Spleen (tissue), 11 donors: Measurements from ENCODE around the gene CLRN3. TPM values are rescaled to one million over a fixed set of nuclear protein-coding genes. Genes with fewer than 3 reads are reported as not detected.

Source experiments
- DNase-seq: peaks from one replicate; pipeline ENCODE4 v3.0.0-alpha.2; 2020
- H3K27ac ChIP-seq, 8 donors: fragments of 200-600 bp; sonication (generic) in 7 of 8; 1 replicate in 4 of 8; 2 replicates in 4 of 8; pipeline versions ENCODE4 v1.5.0 to v1.8.0; 2016 to 2021; ENCODE audit warnings: inconsistent platforms in 4 of 8, mild to moderate bottlenecking in 4 of 8, moderate library complexity in 1 of 8
- H3K27me3 ChIP-seq, 7 donors: fragments of 200-600 bp; sonication (generic) in 6 of 7; replicated peaks in 1 of 7; 1 replicate in 4 of 7; 2 replicates in 3 of 7; pipeline versions ENCODE4 v1.5.0 to v1.8.0; 2016 to 2021; ENCODE audit warnings: inconsistent platforms in 3 of 7, mild to moderate bottlenecking in 1 of 7
- H3K36me3 ChIP-seq, 6 donors: fragments of 200-600 bp; sonication (generic) in 5 of 6; 1 replicate in 4 of 6; 2 replicates in 2 of 6; pipeline versions ENCODE4 v1.5.0 to v1.8.0; 2016 to 2021; ENCODE audit warnings: inconsistent platforms in 2 of 6
- H3K4me1 ChIP-seq, 6 donors: fragments of 200-600 bp; sonication (generic) in 5 of 6; 1 replicate in 3 of 6; 2 replicates in 3 of 6; pipeline versions ENCODE4 v1.5.0 to v1.8.0; 2016 to 2021; ENCODE audit warnings: inconsistent platforms in 3 of 6
- H3K4me3 ChIP-seq, 8 donors: fragments of 200-600 bp; sonication (generic) in 7 of 8; 1 replicate in 4 of 8; 2 replicates in 4 of 8; pipeline versions ENCODE4 v1.5.0 to v1.8.0; 2016 to 2021; ENCODE audit warnings: inconsistent platforms in 4 of 8, mild to moderate bottlenecking in 4 of 8, moderate library complexity in 2 of 8
- H3K9me3 ChIP-seq, 8 donors: fragments of 200-600 bp; sonication (generic) in 7 of 8; 1 replicate in 4 of 8; 2 replicates in 4 of 8; pipeline versions ENCODE4 v1.5.0 to v1.8.0; 2016 to 2021; ENCODE audit warnings: inconsistent platforms in 4 of 8
- CTCF ChIP-seq, 11 experiments: fragments of 200-600 bp in 7 of 11; fragments of 450-650 bp in 4 of 11; sonication (generic) in 4 of 11; IDR thresholded peaks in 8 of 11; conservative IDR thresholded peaks in 3 of 11; 1 replicate in 7 of 11; 2 replicates in 4 of 11; pipeline versions ENCODE4 v1.4.0 to v1.8.0; 2016 to 2021; ENCODE audit warnings: antibody characterized with exemption in 11 of 11, inconsistent platforms in 4 of 11, mild to moderate bottlenecking in 1 of 11
- POLR2A ChIP-seq, 3 donors: fragments of 450-650 bp; IDR thresholded peaks; one replicate each; pipeline ENCODE4 v1.5.1; 2017; ENCODE audit warnings: antibody characterized with exemption in 3 of 3, mild to moderate bottlenecking in 1 of 3
- POLR2AphosphoS5 ChIP-seq, 3 donors: sonication (generic); formaldehyde crosslinking; IDR thresholded peaks; one replicate each; pipeline ENCODE4 v1.5.1; 2017; ENCODE audit warnings: antibody characterized with exemption in 3 of 3
- WGBS, 5 donors: extraction: QIAGEN DNeasy Blood & Tissue Kit in 3 of 5; methylation state at CpG; one replicate each; pipeline versions ENCODE4 v1.1.5 to v1.1.7; 2013 to 2018; 5-methylcytosine and 5-hydroxymethylcytosine counted together
- intact Hi-C: fragments of 100-400 bp; cut with DNase I; formaldehyde crosslinking; loops from one replicate; pipeline ENCODE4 v1.15.0; 2023; ENCODE audit warnings: low total_unique reads
- polyA plus RNA-seq, 3 donors: library from polyadenylated mRNA; stranded (reverse); fragments of 200-250 nt; gene quantifications; one replicate each; pipeline ENCODE4 v1.2.1, GENCODE V29; 2013
- total RNA-seq, 7 donors: library from RNA; depleted of rRNA in 3 of 7; stranded (reverse); fragments of >200 nt in 3 of 7; fragmentation: NEBNext Ultra II Directional in 4 of 7; extraction: Animal tissue kit (Norgen Biotek cat#: 25700) in 4 of 7; gene quantifications; one replicate each; pipeline versions ENCODE4 v1.1.0 to v1.2.1, GENCODE V29; 2016 to 2021
- donor health status: healthy with polysubstance abuse.
- donor health status: DM: no; HTN: no; CAD: no; lungs with moderate emphysema.
- donor health status: DM: no; HTN: no; CAD: no.
- donor health status: Bipolar disorder and iron deficiency.
- donor health status: healthy.
- donor health status: DM: no; HTN: no; CAD: no.
- donor health status: DM: yes; HTN: yes; CAD: no.

CLRN3 gene
- total and polyA plus RNA-seq, 10 donors = 0.22 to 0.43 TPM; not detected in 8

GRCh38 chr10:127933271-127933670, 40.5 kb upstream of the CLRN3 start:
- H3K4me3 ChIP-seq = no peak overlapping the region
- peaks cover 0 to 6% (median 0%) of the 10 kb centered on the region in 8 donors for H3K9me3 ChIP-seq
- peaks cover 0 to 18% (median 0%) of the 10 kb centered on the region in 6 donors for H3K36me3 ChIP-seq
- no peak for DNase-seq
- TF ChIP-seq POLR2AphosphoS5 (IDR thresholded peaks at IDR 0.05) (no peak), CTCF (IDR thresholded peaks at IDR 0.05 in 8 of 11, conservative IDR thresholded peaks at IDR 0.05 in 3 of 11) (no peak), POLR2A (IDR thresholded peaks at IDR 0.05) (no peak)
- WGBS, 5 donors = 75 to 82% (median 81%) methylated on average over 5 of the region's 5 CpGs
- H3K4me1 ChIP-seq = peaks cover 0 to 11% (median 3%) of the 10 kb centered on the region in 6 donors
- H3K27ac ChIP-seq = no peak overlapping the region
- intact Hi-C loops = no loop called here
- no peaks in the 10 kb centered on the region for H3K27me3 ChIP-seq

GRCh38 chr10:127932521-127933270, 40.0 kb upstream of the CLRN3 start:
- Histone ChIP-seq H3K9me3 (peaks cover 0 to 6% (median 0%) of the 10 kb centered on the region in 8 donors), H3K4me3 (no peak overlapping the region), H3K27me3 (no peaks in the 10 kb centered on the region), H3K4me1 (peaks cover 0 to 17% (median 7%) of the 10 kb centered on the region in 6 donors), H3K36me3 (peaks cover 0 to 18% (median 0%) of the 10 kb centered on the region in 6 donors), H3K27ac (no peak overlapping the region)
- intact Hi-C loops = no loop called here
- no peak for TF ChIP-seq POLR2AphosphoS5 (IDR thresholded peaks at IDR 0.05)
- TF ChIP-seq CTCF (IDR thresholded peaks at IDR 0.05 in 8 of 11, conservative IDR thresholded peaks at IDR 0.05 in 3 of 11) = no peak
- TF ChIP-seq POLR2A (IDR thresholded peaks at IDR 0.05) = no peak
- 94 to 98% (median 94%) methylated on average over 15 of the region's 15 CpGs for WGBS, 5 donors
- no peak for DNase-seq

GRCh38 chr10:127928021-127928806, 35.5 kb upstream of the CLRN3 start:
- TF ChIP-seq POLR2A (IDR thresholded peaks at IDR 0.05) (no peak), POLR2AphosphoS5 (IDR thresholded peaks at IDR 0.05) (no peak), CTCF (IDR thresholded peaks at IDR 0.05 in 8 of 11, conservative IDR thresholded peaks at IDR 0.05 in 3 of 11) (no peak)
- Histone ChIP-seq H3K4me1 (peaks cover 0 to 46% (median 12%) of the 10 kb centered on the region in 6 donors), H3K27me3 (no peaks in the 10 kb centered on the region), H3K4me3 (no peak overlapping the region), H3K36me3 (no peaks in the 10 kb centered on the region), H3K27ac (peak overlapping the region in 3 of 8 donors; percentile 12 to 42 (median 12)), H3K9me3 (peaks cover 0 to 6% (median 0%) of the 10 kb centered on the region in 8 donors)
- 59 to 72% (median 65%) methylated on average over 10 of the region's 10 CpGs for WGBS, 5 donors
- no peak for DNase-seq
- intact Hi-C loops = no loop called here

GRCh38 chr10:127926455-127926854, 33.7 kb upstream of the CLRN3 start:
- no peaks in the 10 kb centered on the region for H3K27me3 ChIP-seq
- peaks cover 3 to 63% (median 19%) of the 10 kb centered on the region in 6 donors for H3K4me1 ChIP-seq
- no peaks in the 10 kb centered on the region for H3K36me3 ChIP-seq
- H3K9me3 ChIP-seq = no peaks in the 10 kb centered on the region
- no peak overlapping the region for H3K4me3 ChIP-seq
- TF ChIP-seq POLR2AphosphoS5 (IDR thresholded peaks at IDR 0.05) = no peak
- no peak for TF ChIP-seq POLR2A (IDR thresholded peaks at IDR 0.05)
- intact Hi-C loops = no loop called here
- 38 to 69% (median 46%) methylated on average over 8 of the region's 8 CpGs for WGBS, 5 donors
- DNase-seq = no peak
- peak overlapping the region in 2 of 8 donors; percentile 36 to 46 for H3K27ac ChIP-seq
